ENCODE measurements around the gene ERG. TPM values are rescaled to one million over a fixed set of nuclear protein-coding genes. Genes with fewer than 3 reads are reported as not detected.

ERG gene
- total RNA-seq, 1 donor from 2014 or later, result not detected

- no peaks in the 10 kb centered on the region for H3K9me3 Mint-ChIP-seq (ENCODE audit: unreplicated experiment)
- no peak for TF ChIP-seq CTCF (IDR thresholded peaks at IDR 0.05; ENCODE audit: partially characterized antibody, unreplicated experiment)
- no peak overlapping the region for H3K27ac Mint-ChIP-seq (ENCODE audit: unreplicated experiment)
- DNase-seq, result no peak
- peaks cover 6% of the 10 kb centered on the region for H3K36me3 Mint-ChIP-seq (ENCODE audit: unreplicated experiment)
- no peak overlapping the region for H3K4me3 Mint-ChIP-seq (ENCODE audit: unreplicated experiment)
- peaks cover 2% of the 10 kb centered on the region for H3K27me3 Mint-ChIP-seq (ENCODE audit: unreplicated experiment)
- H3K4me1 Mint-ChIP-seq (ENCODE audit: low read depth, unreplicated experiment), result no peaks in the 10 kb centered on the region
Observed at GRCh38 chr21:38436341-38436740, 61.9 kb downstream of the ERG start.

GRCh38 chr21:38434913-38435533 is 63.3 kb downstream of the ERG start:
- DNase-seq, result no peak
- H3K36me3 Mint-ChIP-seq (ENCODE audit: unreplicated experiment), result peaks cover 6% of the 10 kb centered on the region
- no peak for TF ChIP-seq CTCF (IDR thresholded peaks at IDR 0.05; ENCODE audit: partially characterized antibody, unreplicated experiment)
- no peaks in the 10 kb centered on the region for H3K4me1 Mint-ChIP-seq (ENCODE audit: low read depth, unreplicated experiment)
- H3K27me3 Mint-ChIP-seq (ENCODE audit: unreplicated experiment), result peaks cover 2% of the 10 kb centered on the region
- no peak overlapping the region for H3K27ac Mint-ChIP-seq (ENCODE audit: unreplicated experiment)
- no peaks in the 10 kb centered on the region for H3K9me3 Mint-ChIP-seq (ENCODE audit: unreplicated experiment)
- H3K4me3 Mint-ChIP-seq (ENCODE audit: unreplicated experiment), result no peak overlapping the region

GRCh38 chr21:38433471-38433870 is 64.8 kb downstream of the ERG start:
- Mint-ChIP-seq H3K4me3 (ENCODE audit: unreplicated experiment) (no peak overlapping the region), H3K4me1 (ENCODE audit: low read depth, unreplicated experiment) (no peaks in the 10 kb centered on the region), H3K27ac (ENCODE audit: unreplicated experiment) (no peak overlapping the region), H3K9me3 (ENCODE audit: unreplicated experiment) (no peaks in the 10 kb centered on the region), H3K27me3 (ENCODE audit: unreplicated experiment) (peaks cover 2% of the 10 kb centered on the region), H3K36me3 (ENCODE audit: unreplicated experiment) (peaks cover 6% of the 10 kb centered on the region)
- TF ChIP-seq CTCF (IDR thresholded peaks at IDR 0.05; ENCODE audit: partially characterized antibody, unreplicated experiment), result no peak
- DNase-seq, result no peak

- no peaks in the 10 kb centered on the region for H3K9me3 Mint-ChIP-seq (ENCODE audit: unreplicated experiment)
- no peaks in the 10 kb centered on the region for H3K4me1 Mint-ChIP-seq (ENCODE audit: low read depth, unreplicated experiment)
- DNase-seq, result no peak
- H3K36me3 Mint-ChIP-seq (ENCODE audit: unreplicated experiment), result no peaks in the 10 kb centered on the region
- no peak for TF ChIP-seq CTCF (IDR thresholded peaks at IDR 0.05; ENCODE audit: partially characterized antibody, unreplicated experiment)
- H3K27me3 Mint-ChIP-seq (ENCODE audit: unreplicated experiment), result peaks cover 2% of the 10 kb centered on the region
- no peak overlapping the region for H3K4me3 Mint-ChIP-seq (ENCODE audit: unreplicated experiment)
- H3K27ac Mint-ChIP-seq (ENCODE audit: unreplicated experiment), result no peak overlapping the region
Observed at GRCh38 chr21:38430401-38430984, 67.8 kb downstream of the ERG start.

- DNase-seq, result no peak
- H3K27ac Mint-ChIP-seq (ENCODE audit: unreplicated experiment), result no peak overlapping the region
- TF ChIP-seq CTCF (IDR thresholded peaks at IDR 0.05; ENCODE audit: partially characterized antibody, unreplicated experiment), result no peak
- no peaks in the 10 kb centered on the region for H3K36me3 Mint-ChIP-seq (ENCODE audit: unreplicated experiment)
- peaks cover 8% of the 10 kb centered on the region for H3K4me1 Mint-ChIP-seq (ENCODE audit: low read depth, unreplicated experiment)
- no peaks in the 10 kb centered on the region for H3K27me3 Mint-ChIP-seq (ENCODE audit: unreplicated experiment)
- no peak overlapping the region for H3K4me3 Mint-ChIP-seq (ENCODE audit: unreplicated experiment)
- no peaks in the 10 kb centered on the region for H3K9me3 Mint-ChIP-seq (ENCODE audit: unreplicated experiment)
Observed at GRCh38 chr21:38429011-38429410, 69.3 kb downstream of the ERG start.
